Melanocyte of skin (primary cell): ENCODE results near the gene NDNF. TPM values are rescaled to one million over a fixed set of nuclear protein-coding genes. Genes with fewer than 3 reads are reported as not detected.

Experiments
- total RNA-seq, 2 donors: library from RNA; depleted of rRNA; stranded (reverse); fragments of >200 nt; gene quantifications; 2 replicates each; pipeline ENCODE4 v1.2.3, GENCODE V29; 2012

The NDNF gene, protein sequence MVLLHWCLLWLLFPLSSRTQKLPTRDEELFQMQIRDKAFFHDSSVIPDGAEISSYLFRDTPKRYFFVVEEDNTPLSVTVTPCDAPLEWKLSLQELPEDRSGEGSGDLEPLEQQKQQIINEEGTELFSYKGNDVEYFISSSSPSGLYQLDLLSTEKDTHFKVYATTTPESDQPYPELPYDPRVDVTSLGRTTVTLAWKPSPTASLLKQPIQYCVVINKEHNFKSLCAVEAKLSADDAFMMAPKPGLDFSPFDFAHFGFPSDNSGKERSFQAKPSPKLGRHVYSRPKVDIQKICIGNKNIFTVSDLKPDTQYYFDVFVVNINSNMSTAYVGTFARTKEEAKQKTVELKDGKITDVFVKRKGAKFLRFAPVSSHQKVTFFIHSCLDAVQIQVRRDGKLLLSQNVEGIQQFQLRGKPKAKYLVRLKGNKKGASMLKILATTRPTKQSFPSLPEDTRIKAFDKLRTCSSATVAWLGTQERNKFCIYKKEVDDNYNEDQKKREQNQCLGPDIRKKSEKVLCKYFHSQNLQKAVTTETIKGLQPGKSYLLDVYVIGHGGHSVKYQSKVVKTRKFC
- under 1 TPM in 1 of 2 donors, not detected in 1; under 0.01 TPM for total RNA-seq

DNA sequence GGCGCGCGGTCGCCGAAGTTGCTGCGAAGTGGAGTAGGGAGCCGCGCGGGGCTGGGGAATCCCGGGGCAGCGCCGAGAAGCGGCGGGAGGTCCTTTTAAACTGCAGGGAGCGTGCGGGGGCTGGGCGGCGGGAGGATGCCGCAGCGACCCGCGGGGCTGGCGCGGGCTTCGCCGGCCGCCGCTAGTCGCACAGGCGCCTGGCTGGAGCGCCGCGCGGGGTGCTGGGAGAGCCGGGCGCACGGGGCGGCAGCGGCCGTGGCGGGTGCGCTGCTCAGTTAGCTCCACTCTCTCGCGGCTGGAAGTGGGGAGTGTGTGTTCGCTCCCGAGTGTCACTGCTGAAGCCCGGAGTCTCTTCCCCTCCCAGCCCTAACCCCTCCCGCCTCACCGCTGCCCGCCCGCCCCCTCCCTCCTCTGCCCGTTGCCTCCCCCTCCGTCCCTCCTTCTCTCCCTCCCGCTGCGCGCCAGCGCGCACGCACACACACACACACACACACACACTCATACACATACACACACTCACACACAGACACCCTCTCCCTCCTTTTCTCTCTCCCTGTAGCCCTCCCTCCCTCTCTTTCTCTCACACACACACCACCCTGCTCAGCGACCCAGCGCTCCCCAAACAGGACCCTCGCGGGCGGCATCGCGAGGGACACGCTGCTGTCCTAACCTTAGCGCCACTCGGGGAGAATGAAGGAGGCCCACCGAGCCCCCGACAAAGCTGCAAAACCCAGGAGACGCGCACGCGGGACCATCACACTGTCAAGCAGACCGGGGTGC, at the start of gene NDNF:
TSS of gene NDNF (minus strand) at position 312 of the 780 bp plus-strand sequence. CDS start 26,698 bp downstream, outside the sequence.

Other genes starting within 250 kb of the NDNF start
- 10 to 100 TPM in 1 of 2 donors, 1 to 10 TPM in 1; 7.6 to 12.7 TPM for gene PRDM5, start 149.8 kb downstream of the NDNF start, total RNA-seq
- gene TNIP3, start 91.8 kb upstream of the NDNF start, total RNA-seq = under 1 TPM in 1 of 2 donors, not detected in 1; 0.69 TPM